ENCODE results near the gene GSC2. TPM values are rescaled to one million over a fixed set of nuclear protein-coding genes. Genes with fewer than 3 reads are reported as not detected.

GSC2 gene
- total and polyA plus RNA-seq, 9 donors: not detected

DNA sequence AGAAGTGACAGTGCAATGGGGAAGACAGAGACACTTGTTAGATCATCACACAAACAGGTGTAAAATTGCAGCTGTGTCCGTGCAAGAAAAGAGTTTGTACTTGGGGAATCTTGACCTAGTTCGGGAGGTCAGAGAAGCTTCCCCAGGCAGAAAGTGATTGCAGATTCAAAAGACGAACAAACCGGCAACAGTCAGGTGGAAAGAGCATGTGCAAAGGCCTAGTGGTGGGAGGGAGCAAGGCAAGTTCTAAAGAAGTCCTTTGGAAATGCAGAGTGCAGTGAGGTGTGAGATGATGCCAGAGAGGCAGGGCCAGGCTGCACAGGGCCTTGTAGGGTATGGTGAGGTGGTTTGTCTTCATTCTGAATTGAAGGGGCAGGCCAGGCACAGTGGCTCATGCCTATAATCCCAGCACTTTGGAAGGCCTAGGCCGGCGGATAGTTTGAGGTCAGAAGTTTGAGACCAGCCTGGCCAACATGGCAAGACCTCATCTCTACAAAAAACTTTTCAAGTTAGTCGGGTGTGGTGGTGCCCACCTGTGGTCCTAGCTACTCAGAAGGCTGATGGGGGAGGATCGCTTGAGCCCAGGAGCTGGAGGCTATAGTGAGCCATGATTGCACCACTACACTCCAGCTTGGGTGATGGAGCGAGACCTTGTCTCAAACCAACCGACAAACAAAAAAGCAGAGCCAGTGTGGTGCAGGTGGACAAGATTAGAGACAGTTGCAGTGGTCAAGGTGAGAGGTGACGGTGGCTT, 3.7 kb downstream of the GSC2 start:
- TF ChIP-seq, protein P1, sequence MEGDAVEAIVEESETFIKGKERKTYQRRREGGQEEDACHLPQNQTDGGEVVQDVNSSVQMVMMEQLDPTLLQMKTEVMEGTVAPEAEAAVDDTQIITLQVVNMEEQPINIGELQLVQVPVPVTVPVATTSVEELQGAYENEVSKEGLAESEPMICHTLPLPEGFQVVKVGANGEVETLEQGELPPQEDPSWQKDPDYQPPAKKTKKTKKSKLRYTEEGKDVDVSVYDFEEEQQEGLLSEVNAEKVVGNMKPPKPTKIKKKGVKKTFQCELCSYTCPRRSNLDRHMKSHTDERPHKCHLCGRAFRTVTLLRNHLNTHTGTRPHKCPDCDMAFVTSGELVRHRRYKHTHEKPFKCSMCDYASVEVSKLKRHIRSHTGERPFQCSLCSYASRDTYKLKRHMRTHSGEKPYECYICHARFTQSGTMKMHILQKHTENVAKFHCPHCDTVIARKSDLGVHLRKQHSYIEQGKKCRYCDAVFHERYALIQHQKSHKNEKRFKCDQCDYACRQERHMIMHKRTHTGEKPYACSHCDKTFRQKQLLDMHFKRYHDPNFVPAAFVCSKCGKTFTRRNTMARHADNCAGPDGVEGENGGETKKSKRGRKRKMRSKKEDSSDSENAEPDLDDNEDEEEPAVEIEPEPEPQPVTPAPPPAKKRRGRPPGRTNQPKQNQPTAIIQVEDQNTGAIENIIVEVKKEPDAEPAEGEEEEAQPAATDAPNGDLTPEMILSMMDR (IDR thresholded peaks at IDR 0.05): no peak
- TF ChIP-seq EP300 (IDR thresholded peaks at IDR 0.05): no peak
- TF ChIP-seq POLR2A (IDR thresholded peaks at IDR 0.05): no peak
- 72 to 81% (median 74%) methylated on average over 11 of the region's 11 CpGs for WGBS, 3 donors
- intact Hi-C loops (cut with DNase I): loop anchor here in 1 of 4 donors (5.0 kb wide), 1 partner anchor 486 kb away; no protein-coding TSS in a partner anchor
- peaks cover 4% of the 10 kb centered on the region for H3K27me3 ChIP-seq
- H3K4me3 ChIP-seq: no peak overlapping the region
- no peaks in the 10 kb centered on the region for H3K36me3 ChIP-seq
- H3K9me3 ChIP-seq: peaks cover 0 to under 1% of the 10 kb centered on the region in 2 donors
- H3K4me1 ChIP-seq (ENCODE audit: insufficient read depth): peaks cover 2% of the 10 kb centered on the region
- DNase-seq: no peak
- H3K27ac ChIP-seq: no peak overlapping the region

DNA sequence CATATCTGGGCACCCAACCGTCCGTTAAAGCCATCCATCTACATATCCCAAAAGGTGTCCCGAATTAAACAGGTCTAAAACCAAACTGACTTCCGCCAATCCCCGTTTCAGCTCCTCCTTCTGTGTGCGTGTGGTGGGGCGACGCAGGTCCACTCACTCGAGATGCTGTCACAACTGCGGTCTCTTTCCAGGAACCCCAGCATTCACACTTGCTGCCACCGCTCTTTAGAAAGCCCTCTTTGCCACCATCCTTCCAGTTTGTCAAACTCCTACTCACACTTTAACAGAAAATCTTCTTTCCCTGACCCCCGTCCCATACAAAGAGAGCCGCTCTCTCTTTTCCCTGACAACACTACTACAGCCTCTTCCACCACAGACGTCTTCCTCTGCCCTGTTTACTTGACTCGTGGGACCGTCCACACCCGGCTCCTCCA, 6.1 kb downstream of the GSC2 start:
- intact Hi-C loops (cut with DNase I): no loop called here
- Histone ChIP-seq H3K4me3 (peak overlapping the region; percentile 91), H3K4me1 (ENCODE audit: insufficient read depth) (peaks cover 2% of the 10 kb centered on the region), H3K36me3 (no peaks in the 10 kb centered on the region), H3K9me3 (no peaks in the 10 kb centered on the region), H3K27me3 (peaks cover 2% of the 10 kb centered on the region), H3K27ac (peak overlapping the region in 1 of 2 donors; percentile 69)
- DNase-seq: peak in 1 of 5 donors; percentile 16
- TF ChIP-seq POLR2A (IDR thresholded peaks at IDR 0.05) (no peak), EP300 (IDR thresholded peaks at IDR 0.05) (no peak)
- TF ChIP-seq, protein P1 (IDR thresholded peaks at IDR 0.05): no peak
- WGBS, 3 donors: 1 to 2% (median 1%) methylated on average over 17 of the region's 17 CpGs

DNA sequence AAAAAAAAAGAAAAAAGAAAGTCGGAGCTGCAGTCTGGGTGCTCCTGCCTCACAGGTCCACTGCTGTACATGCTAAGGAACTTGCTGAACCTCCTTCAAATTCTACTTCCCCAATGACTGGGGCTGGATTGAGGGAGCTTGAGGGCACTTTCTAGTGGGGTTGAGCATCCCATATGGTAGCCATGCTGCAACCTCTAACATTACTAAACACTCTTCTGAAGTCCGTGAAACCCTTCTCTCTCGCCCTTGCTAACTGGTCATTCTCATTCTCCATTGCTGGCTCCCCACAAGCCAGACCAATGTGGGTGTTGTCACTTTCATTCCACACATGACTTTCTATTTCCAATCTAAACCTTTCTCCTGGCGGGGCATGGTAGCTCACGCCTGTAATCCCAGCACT, 6.9 kb downstream of the GSC2 start:
- WGBS, 3 donors: 83 to 88% (median 87%) methylated on average over 5 of the region's 5 CpGs
- Histone ChIP-seq H3K4me3 (peak overlapping the region; percentile 91), H3K9me3 (no peaks in the 10 kb centered on the region), H3K36me3 (no peaks in the 10 kb centered on the region), H3K4me1 (ENCODE audit: insufficient read depth) (peaks cover 2% of the 10 kb centered on the region), H3K27ac (no peak overlapping the region), H3K27me3 (no peaks in the 10 kb centered on the region)
- DNase-seq: no peak
- TF ChIP-seq POLR2A (IDR thresholded peaks at IDR 0.05): no peak
- TF ChIP-seq, protein P1 (IDR thresholded peaks at IDR 0.05): no peak
- no peak for TF ChIP-seq EP300 (IDR thresholded peaks at IDR 0.05)
- intact Hi-C loops (cut with DNase I): no loop called here

DNA sequence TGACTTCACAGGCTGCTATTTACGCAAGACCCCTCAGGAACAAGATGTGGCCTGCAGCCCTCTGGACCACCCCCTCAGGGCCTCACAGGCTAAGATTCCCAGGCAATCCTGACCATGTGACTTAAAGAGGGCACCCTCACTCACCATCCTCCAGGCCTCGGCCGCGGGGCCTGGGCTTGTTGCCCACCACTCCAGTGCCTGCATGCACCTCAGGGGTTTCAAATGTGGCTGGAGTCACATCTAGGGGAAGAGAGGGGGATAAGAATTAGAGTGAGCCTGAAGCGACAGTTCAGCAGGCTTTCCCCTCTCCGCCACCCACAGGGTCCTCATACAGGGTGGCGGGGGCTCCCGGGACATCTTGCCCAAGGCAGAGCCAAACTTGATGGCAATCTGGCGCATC, 7.7 kb downstream of the GSC2 start:
- Histone ChIP-seq H3K9me3 (no peaks in the 10 kb centered on the region), H3K4me1 (ENCODE audit: insufficient read depth) (peaks cover 2% of the 10 kb centered on the region), H3K27ac (no peak overlapping the region), H3K27me3 (no peaks in the 10 kb centered on the region), H3K4me3 (no peak overlapping the region), H3K36me3 (no peaks in the 10 kb centered on the region)
- 92 to 97% (median 96%) methylated on average over 9 of the region's 9 CpGs for WGBS, 3 donors
- intact Hi-C loops (cut with DNase I): no loop called here
- TF ChIP-seq, protein P1 (IDR thresholded peaks at IDR 0.05): no peak
- TF ChIP-seq EP300 (IDR thresholded peaks at IDR 0.05) (no peak), POLR2A (IDR thresholded peaks at IDR 0.05) (no peak)
- DNase-seq: peak in 1 of 5 donors; percentile 20

Data from ovary (tissue), 9 donors.